Measurements from ENCODE around the gene ZNF729.

- TF ChIP-seq CTCF (IDR thresholded peaks at IDR 0.05) (no peak), POLR2A (IDR thresholded peaks at IDR 0.05) (no peak)
These were observed 28.9 kb upstream of the ZNF729 start for GRCh38 chr19:22257381-22257780.
